LNCaP clone FGC (cell line): ENCODE measurements around the gene MGARP.
"Not testable (repeated sequence)": the region's sequence is repeated elsewhere in the genome, so short reads cannot be mapped to it uniquely, and the experiment has no call there.

Experiments
- DNase-seq: peaks from one replicate; pipeline ENCODE4 v3.0.0-alpha.2; 2011; ENCODE audit warnings: low read depth
- H3K4me3 ChIP-seq: 2 replicates; pipeline ENCODE4 v1.5.1; 2011; ENCODE audit warnings: mild to moderate bottlenecking, low read depth, low read length, control low read depth
- CTCF ChIP-seq: IDR thresholded peaks from 2 replicates; pipeline ENCODE4 v1.5.1; 2012; ENCODE audit warnings: mild to moderate bottlenecking; ENCODE audit not compliant: control insufficient read depth, insufficient read depth; ENCODE audit errors: extremely low read depth

MGARP gene

GRCh38 chr4:139315221-139315675 is 35.2 kb upstream of the MGARP start:
- no peak for TF ChIP-seq CTCF
- H3K4me3 ChIP-seq = no peak overlapping the region
- DNase-seq = no peak

- no peak overlapping the region for H3K4me3 ChIP-seq
- TF ChIP-seq CTCF = no peak
- DNase-seq = no peak
Observed at GRCh38 chr4:139314047-139314800, 34.2 kb upstream of the MGARP start.

GRCh38 chr4:139313414-139313813 is 33.4 kb upstream of the MGARP start:
- not testable (repeated sequence) for H3K4me3 ChIP-seq, DNase-seq

- no peak overlapping the region for H3K4me3 ChIP-seq
- TF ChIP-seq CTCF = no peak
- no peak for DNase-seq
Observed at GRCh38 chr4:139312552-139313332, 32.7 kb upstream of the MGARP start.

- DNase-seq = no peak
- H3K4me3 ChIP-seq = no peak overlapping the region
- no peak for TF ChIP-seq CTCF
Observed at GRCh38 chr4:139311909-139312308, 31.9 kb upstream of the MGARP start.

GRCh38 chr4:139304920-139305319 is 24.9 kb upstream of the MGARP start:
- no peak for TF ChIP-seq CTCF
- DNase-seq = no peak
- no peak overlapping the region for H3K4me3 ChIP-seq

GRCh38 chr4:139301821-139302611 is 22.0 kb upstream of the MGARP start, which contains the start of gene NDUFC1:
NDUFC1 (minus strand) TSS chr4:139302477; CDS start chr4:139295798, 6,679 bp downstream.
- H3K4me3 ChIP-seq = peak within 1 kb of the TSS; percentile 99
- no peak for DNase-seq
- TF ChIP-seq CTCF = no peak
